Upper lobe of right lung (tissue), 1 donor: ENCODE results near the gene KLHL13. TPM values are rescaled to one million over a fixed set of nuclear protein-coding genes. Genes with fewer than 3 reads are reported as not detected.
"Not testable (repeated sequence)": the region's sequence is repeated elsewhere in the genome, so short reads cannot be mapped to it uniquely, and the experiment has no call there.

ENCODE experiments used
- ATAC-seq: fragments of 200-7000 bp; cut with Tn5 transposase; one replicate; pipeline ENCODE4 v1.9.1; 2020; ENCODE audit warnings: mild to moderate bottlenecking, moderate library complexity
- DNase-seq: peaks from one replicate; pipeline ENCODE4 v3.0.0-alpha.2; 2020
- H3K27ac ChIP-seq: fragments of 200-600 bp; one replicate; pipeline ENCODE4 v1.8.0; 2022
- H3K27me3 ChIP-seq: fragments of 200-600 bp; one replicate; pipeline ENCODE4 v1.8.0; 2022; ENCODE audit warnings: mild to moderate bottlenecking
- H3K36me3 ChIP-seq: fragments of 200-600 bp; one replicate; pipeline ENCODE4 v1.8.0; 2022
- H3K4me1 ChIP-seq: fragments of 200-600 bp; one replicate; pipeline ENCODE4 v1.8.0; 2022
- H3K4me3 ChIP-seq: fragments of 200-600 bp; one replicate; pipeline ENCODE4 v1.8.0; 2022; ENCODE audit warnings: mild to moderate bottlenecking
- H3K9me3 ChIP-seq: fragments of 200-600 bp; one replicate; pipeline ENCODE4 v1.8.0; 2022
- intact Hi-C: fragments of 100-400 bp; cut with DNase I; formaldehyde crosslinking; loops from one replicate; pipeline ENCODE4 v1.11.0; 2022
- total RNA-seq: library from RNA; stranded (reverse); fragmentation: NEBNext Ultra II Directional; extraction: Animal tissue kit (Norgen Biotek cat#: 25700); gene quantifications from one replicate; pipeline ENCODE4 v1.2.1, GENCODE V29; 2021
- TF ChIP-seq, protein P1 (sequence below): fragments of 200-600 bp; IDR thresholded peaks from one replicate; pipeline ENCODE4 v1.8.0; 2022; ENCODE audit warnings: antibody characterized with exemption
- donor health status: DM: no; HTN: yes; CAD: no; lungs with severe emphysema.

Gene KLHL13
- total RNA-seq, 1 donor from 2014 or later, result 0.58 TPM

DNA sequence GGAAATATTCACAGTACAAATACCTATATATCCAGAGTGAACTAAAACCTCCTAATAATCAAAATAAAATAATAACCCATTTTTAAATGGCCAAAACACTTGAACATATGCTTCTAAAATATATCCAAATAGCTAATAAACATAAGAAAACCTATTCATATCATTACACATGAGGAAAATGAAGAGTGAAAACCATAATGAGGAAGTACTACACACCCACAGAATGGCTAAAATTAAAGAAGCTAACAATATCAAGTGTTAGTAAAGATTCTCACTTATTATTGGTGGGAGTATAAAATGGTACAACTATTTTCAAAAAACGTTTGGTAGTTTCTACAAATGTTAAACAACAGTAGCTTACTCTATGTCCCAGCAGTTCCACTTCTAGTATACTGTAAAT, 92.1 kb downstream of the KLHL13 start:
- DNase-seq (no peak), ATAC-seq (no peak)
- Histone ChIP-seq H3K27me3 (no peaks in the 10 kb centered on the region), H3K9me3 (no peaks in the 10 kb centered on the region), H3K27ac (no peak overlapping the region), H3K4me1 (no peaks in the 10 kb centered on the region), H3K36me3 (no peaks in the 10 kb centered on the region), H3K4me3 (no peak overlapping the region)
- intact Hi-C loops, result no loop called here
- TF ChIP-seq, protein P1, sequence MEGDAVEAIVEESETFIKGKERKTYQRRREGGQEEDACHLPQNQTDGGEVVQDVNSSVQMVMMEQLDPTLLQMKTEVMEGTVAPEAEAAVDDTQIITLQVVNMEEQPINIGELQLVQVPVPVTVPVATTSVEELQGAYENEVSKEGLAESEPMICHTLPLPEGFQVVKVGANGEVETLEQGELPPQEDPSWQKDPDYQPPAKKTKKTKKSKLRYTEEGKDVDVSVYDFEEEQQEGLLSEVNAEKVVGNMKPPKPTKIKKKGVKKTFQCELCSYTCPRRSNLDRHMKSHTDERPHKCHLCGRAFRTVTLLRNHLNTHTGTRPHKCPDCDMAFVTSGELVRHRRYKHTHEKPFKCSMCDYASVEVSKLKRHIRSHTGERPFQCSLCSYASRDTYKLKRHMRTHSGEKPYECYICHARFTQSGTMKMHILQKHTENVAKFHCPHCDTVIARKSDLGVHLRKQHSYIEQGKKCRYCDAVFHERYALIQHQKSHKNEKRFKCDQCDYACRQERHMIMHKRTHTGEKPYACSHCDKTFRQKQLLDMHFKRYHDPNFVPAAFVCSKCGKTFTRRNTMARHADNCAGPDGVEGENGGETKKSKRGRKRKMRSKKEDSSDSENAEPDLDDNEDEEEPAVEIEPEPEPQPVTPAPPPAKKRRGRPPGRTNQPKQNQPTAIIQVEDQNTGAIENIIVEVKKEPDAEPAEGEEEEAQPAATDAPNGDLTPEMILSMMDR, result no peak

DNA sequence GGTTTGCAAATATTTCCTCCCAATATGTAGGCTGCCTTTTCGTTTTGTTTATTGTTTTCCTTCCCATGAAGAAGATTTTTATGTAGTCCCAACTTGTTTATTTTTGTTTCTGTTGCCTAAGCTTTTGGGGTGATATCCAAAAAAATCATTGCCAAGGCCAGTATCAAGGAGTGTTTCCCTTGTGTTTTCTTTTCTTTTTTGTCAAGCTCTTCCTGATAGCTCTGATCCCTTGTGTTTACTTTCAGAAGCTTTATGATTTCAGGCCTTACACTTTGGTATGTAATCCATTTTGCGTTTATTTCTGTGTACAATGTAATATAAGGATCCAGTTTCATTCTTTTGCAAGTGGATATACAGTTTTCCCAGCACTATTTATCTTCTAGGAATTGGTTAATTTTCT, 93.9 kb downstream of the KLHL13 start:
- H3K27me3 ChIP-seq, result no peaks in the 10 kb centered on the region
- TF ChIP-seq, protein P1, result no peak
- no peak for ATAC-seq

DNA sequence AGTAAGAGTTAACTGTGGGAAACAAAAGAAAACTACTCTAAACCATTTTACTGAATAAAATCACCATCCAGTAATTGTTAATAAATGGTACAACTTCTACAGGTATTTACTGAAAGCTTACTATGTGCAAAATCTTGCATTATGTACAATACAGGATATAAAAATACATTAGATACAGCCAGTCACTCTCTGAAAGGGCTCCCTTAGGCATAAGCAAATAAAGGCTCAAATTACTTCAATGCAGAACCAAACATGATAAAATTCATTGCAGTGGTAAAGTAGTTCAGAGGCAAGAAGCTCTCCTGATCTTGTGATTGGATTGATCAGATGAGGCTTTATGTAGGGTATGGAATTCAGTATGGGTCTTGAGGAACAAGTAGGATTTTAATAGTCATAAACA, 100.2 kb downstream of the KLHL13 start:
- Histone ChIP-seq H3K27ac (no peak overlapping the region), H3K27me3 (no peaks in the 10 kb centered on the region), H3K4me3 (no peak overlapping the region), H3K36me3 (no peaks in the 10 kb centered on the region), H3K4me1 (no peaks in the 10 kb centered on the region), H3K9me3 (no peaks in the 10 kb centered on the region)
- DNase-seq (no peak), ATAC-seq (no peak)
- intact Hi-C loops, result no loop called here
- TF ChIP-seq, protein P1, result no peak

More for the DNA sequence above, 93.9 kb downstream of the KLHL13 start:
- Histone ChIP-seq H3K4me3 (no peak overlapping the region), H3K4me1 (no peaks in the 10 kb centered on the region), H3K9me3 (no peaks in the 10 kb centered on the region), H3K27ac (no peak overlapping the region), H3K36me3 (no peaks in the 10 kb centered on the region)
- intact Hi-C loops, result no loop called here
- DNase-seq, result no peak

DNA sequence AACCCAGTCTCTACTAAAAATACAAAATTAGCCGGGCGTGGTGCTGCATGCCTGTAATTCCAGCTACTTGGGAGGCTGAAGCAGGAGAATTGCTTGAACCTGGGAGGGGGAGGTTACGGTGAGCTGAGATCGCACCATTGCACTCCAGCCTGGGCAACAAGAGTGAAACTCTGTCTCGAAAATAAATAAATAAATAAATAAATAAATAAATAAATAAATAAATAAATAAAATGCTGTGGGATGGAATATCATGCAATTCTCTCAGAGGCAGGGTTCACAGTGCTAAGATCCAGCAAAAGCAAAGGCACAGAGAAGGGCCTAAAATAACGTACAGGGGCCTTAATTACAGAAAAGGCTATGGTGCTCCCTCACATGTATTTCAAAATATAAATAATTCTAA, 114.2 kb downstream of the KLHL13 start:
- H3K4me1 ChIP-seq, H3K4me3 ChIP-seq, intact Hi-C loops, H3K27me3 ChIP-seq, H3K9me3 ChIP-seq, DNase-seq, ATAC-seq, H3K36me3 ChIP-seq, H3K27ac ChIP-seq: not testable (repeated sequence)

DNA sequence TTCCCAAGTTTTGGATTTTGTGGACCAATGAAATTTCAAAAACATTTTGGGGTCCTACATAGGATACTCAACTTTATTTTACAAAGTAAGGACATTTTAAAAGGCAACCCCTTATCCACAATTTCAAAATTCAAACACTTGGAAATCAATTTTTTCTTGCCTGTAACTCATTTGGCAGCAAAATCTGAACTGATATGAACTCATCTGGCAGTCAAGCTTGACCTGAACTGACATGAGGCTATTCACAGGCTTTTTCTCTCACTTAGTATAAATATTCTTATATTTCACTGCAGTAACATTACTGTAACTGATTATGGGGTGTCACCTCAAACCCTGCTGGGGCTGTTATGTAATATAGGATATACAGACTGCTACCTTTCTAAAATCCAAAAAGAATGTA, 116.1 kb downstream of the KLHL13 start:
- Histone ChIP-seq H3K9me3 (no peaks in the 10 kb centered on the region), H3K27ac (no peak overlapping the region), H3K36me3 (no peaks in the 10 kb centered on the region), H3K4me3 (no peak overlapping the region), H3K27me3 (no peaks in the 10 kb centered on the region), H3K4me1 (no peaks in the 10 kb centered on the region)
- DNase-seq (no peak), ATAC-seq (no peak)
- intact Hi-C loops, result no loop called here
- TF ChIP-seq, protein P1, result no peak

DNA sequence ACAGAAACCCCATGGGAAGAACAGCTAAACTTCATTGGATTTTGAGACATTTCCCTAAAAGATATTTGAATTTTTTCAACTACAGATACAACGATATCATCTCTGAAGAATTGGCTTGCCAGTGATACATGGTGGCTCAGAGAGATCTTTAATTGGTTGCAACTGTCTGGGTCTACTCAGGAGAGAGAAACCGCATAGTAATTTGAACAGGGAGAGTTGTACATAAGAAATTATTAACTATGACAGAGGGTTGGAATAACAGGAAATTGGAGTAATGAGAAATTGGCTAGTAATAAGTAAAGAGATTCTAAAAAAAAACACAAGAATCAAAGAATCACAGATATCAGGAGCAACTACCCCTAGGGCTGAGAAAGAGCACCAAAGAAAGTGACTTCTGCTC, 118.4 kb downstream of the KLHL13 start:
- intact Hi-C loops, result no loop called here
- DNase-seq, result no peak
- ATAC-seq, result no peak
- H3K27ac ChIP-seq, result no peak overlapping the region
- H3K9me3 ChIP-seq, result no peaks in the 10 kb centered on the region
- H3K27me3 ChIP-seq, result no peaks in the 10 kb centered on the region
- TF ChIP-seq, protein P1, result no peak
- no peaks in the 10 kb centered on the region for H3K36me3 ChIP-seq
- H3K4me3 ChIP-seq, result no peak overlapping the region
- no peaks in the 10 kb centered on the region for H3K4me1 ChIP-seq
